Fibroblast of mammary gland (primary cell): ENCODE results near the gene PCDHGB6.
A peak's percentile ranks its signal among the peaks of the same experiment; 100 is the strongest.
"Not testable (repeated sequence)": the region's sequence is repeated elsewhere in the genome, so short reads cannot be mapped to it uniquely, and the experiment has no call there.

Experiments
- DNase-seq: peaks from one replicate; pipeline ENCODE4 v3.0.0-alpha.2; 2010; ENCODE audit warnings: low read depth
- H3K4me3 ChIP-seq: 2 replicates; pipeline ENCODE4 v1.5.1; 2011; ENCODE audit warnings: low read depth, mild to moderate bottlenecking, low read length, moderate library complexity; ENCODE audit not compliant: control insufficient read depth
- TF ChIP-seq, protein P1 (sequence below): conservative IDR thresholded peaks from 2 replicates; pipeline ENCODE4 v1.5.1; 2011; ENCODE audit warnings: low read depth, low read length, inconsistent platforms; ENCODE audit not compliant: control insufficient read depth, insufficient read depth

The PCDHGB6 gene

DNA sequence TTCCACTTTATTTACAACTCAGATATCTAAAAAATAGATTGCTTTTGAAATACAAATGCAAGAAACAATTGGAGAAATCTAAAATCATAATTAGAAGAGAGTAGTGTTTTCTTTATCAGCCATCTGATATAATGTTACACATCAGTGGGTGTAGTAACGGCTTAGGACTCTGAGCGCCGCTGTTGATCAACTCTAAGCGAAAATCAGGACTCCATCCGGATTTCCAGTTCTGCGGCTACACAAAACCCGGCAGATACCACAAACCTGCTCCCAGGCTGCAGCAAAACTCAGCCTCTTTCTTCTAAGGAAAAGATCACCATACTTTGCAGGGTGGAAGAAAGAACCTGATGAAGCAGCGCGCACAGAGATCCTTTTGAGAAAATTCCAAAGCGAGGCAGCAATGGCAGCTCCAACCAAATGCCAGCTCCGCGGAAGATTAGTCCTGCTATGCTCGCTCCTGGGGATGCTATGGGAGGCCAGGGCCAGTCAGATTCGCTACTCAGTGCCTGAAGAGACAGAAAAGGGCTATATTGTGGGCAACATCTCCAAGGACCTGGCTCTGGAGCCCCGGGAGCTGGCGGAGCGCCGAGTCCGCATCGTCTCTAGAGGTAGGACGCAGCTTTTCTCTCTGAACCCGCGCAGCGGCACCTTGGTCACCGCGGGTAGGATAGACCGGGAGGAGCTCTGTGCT is 5.1 kb upstream of the PCDHGB6 start, which contains the start of gene PCDHGA9:
Gene PCDHGA9, plus strand, starts transcription at position 226 of the 691 bp plus-strand sequence. Its CDS starts 175 bp downstream, at position 401.
- peak; percentile 57 for DNase-seq
- H3K4me3 ChIP-seq = peak within 1 kb of the TSS; percentile 37
- TF ChIP-seq, protein P1, sequence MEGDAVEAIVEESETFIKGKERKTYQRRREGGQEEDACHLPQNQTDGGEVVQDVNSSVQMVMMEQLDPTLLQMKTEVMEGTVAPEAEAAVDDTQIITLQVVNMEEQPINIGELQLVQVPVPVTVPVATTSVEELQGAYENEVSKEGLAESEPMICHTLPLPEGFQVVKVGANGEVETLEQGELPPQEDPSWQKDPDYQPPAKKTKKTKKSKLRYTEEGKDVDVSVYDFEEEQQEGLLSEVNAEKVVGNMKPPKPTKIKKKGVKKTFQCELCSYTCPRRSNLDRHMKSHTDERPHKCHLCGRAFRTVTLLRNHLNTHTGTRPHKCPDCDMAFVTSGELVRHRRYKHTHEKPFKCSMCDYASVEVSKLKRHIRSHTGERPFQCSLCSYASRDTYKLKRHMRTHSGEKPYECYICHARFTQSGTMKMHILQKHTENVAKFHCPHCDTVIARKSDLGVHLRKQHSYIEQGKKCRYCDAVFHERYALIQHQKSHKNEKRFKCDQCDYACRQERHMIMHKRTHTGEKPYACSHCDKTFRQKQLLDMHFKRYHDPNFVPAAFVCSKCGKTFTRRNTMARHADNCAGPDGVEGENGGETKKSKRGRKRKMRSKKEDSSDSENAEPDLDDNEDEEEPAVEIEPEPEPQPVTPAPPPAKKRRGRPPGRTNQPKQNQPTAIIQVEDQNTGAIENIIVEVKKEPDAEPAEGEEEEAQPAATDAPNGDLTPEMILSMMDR = peak; percentile 60

DNA sequence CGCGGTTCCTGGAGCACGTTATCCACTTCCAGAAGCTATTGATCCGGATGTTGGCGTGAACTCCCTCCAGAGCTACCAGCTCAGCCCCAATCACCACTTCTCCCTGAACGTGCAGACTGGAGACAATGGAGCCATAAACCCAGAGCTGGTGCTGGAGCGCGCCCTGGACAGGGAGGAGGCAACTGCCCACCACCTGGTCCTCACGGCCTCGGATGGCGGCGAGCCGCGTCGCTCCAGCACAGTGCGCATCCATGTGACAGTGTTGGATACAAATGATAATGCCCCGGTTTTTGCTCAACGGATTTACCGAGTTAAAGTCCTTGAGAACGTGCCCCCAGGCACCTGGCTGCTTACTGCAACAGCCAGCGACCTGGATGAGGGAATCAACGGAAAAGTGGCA is 4.4 kb upstream of the PCDHGB6 start:
- H3K4me3 ChIP-seq = no peak overlapping the region
- TF ChIP-seq, protein P1 = no peak

DNA sequence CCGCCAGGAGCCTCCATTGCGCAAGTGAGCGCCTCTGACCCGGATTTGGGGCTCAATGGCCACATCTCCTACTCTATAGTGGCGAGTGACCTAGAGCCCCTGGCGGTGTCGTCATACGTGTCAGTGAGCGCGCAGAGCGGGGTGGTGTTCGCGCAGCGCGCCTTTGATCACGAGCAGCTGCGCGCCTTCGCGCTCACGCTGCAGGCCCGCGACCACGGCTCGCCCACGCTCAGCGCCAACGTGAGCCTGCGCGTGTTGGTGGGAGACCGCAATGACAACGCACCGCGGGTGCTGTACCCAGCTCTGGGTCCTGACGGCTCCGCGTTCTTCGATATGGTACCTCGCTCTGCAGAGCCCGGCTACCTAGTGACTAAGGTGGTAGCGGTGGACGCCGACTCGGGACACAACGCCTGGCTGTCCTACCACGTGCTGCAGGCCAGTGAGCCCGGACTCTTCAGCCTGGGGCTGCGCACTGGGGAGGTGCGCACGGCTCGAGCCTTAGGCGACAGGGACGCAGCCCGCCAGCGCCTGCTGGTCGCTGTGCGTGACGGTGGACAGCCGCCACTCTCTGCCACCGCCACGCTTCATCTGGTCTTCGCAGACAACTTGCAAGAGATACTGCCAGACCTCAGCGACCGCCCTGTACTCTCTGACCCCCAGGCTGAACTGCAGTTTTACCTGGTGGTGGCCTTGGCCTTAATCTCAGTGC is 1.9 kb downstream of the PCDHGB6 start:
- no peak for DNase-seq
- TF ChIP-seq, protein P1 = no peak
- H3K4me3 ChIP-seq = no peak overlapping the region

More for the DNA sequence above, 4.4 kb upstream of the PCDHGB6 start:
- no peak for DNase-seq

DNA sequence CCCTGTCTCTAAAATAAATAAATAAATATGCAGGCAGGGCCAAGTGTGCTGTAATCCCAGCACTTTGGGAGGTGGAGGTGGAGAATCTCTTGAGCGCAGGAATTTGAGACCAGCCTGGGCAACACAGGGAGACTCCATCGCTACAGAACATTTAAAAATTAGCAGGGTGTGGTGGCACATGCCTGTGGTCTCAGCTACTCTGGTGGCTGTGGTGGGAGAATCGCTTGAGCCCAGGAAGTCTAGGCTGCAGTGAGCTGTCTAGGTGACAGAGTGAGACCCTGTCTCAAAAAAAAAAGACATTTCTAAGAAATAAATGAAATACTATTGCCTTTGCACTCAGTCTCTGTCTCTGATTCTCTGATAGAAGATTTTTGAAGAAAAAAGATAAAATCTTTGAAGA is 3.8 kb downstream of the PCDHGB6 start:
- TF ChIP-seq, protein P1 = no peak
- no peak for DNase-seq

DNA sequence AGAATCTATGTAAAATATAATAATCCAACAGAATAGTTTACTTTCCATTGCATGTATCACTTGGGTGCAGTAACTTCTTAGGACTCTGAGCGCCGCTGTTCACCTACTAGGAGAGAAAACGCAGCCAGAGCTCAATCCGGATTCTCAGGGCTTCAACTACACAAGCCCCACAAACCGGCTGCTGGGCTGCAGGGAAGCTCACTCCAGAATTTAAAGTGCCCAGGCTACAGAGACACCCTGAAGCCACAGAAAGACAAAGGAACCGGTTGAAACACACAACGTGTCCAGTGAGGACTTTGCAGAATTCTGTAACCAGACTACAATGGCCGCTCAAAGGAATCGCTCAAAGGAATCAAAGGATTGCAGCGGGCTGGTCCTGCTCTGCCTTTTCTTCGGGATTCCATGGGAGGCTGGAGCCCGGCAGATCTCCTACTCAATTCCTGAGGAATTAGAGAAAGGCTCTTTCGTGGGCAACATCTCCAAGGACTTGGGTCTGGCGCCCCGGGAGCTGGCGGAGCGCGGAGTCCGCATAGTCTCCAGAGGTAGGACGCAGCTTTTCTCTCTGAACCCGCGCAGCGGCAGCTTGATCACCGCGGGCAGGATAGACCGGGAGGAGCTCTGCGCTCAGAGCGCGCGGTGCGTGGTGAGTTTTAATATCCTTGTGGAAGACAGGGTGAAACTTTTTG is 5.2 kb downstream of the PCDHGB6 start, which contains the start of gene PCDHGA10:
Gene PCDHGA10, plus strand, starts transcription at position 134 of the 686 bp plus-strand sequence. Its CDS starts 189 bp downstream, at position 323.
- peak; percentile 80 for DNase-seq
- peak within 1 kb of the TSS; percentile 58 for H3K4me3 ChIP-seq
- TF ChIP-seq, protein P1 = peak; percentile 76

More for the DNA sequence above, 3.8 kb downstream of the PCDHGB6 start:
- no peak overlapping the region for H3K4me3 ChIP-seq

DNA sequence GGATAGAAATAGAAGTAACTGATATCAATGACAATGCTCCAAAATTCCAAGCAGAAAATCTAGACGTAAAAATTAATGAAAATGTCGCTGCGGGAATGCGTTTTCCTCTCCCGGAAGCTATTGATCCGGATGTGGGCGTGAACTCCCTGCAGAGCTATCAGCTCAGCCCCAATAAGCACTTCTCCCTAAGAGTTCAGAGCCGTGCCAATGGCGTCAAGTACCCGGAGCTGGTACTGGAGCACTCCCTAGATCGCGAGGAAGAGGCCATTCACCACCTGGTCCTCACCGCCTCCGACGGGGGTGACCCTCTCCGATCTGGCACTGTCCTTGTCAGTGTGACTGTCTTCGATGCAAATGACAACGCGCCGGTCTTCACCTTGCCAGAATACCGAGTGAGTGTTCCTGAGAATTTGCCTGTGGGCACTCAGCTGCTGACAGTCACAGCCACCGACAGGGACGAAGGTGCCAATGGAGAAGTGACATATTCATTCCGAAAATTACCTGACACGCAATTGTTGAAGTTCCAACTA is 5.8 kb downstream of the PCDHGB6 start:
- H3K4me3 ChIP-seq = peak overlapping the region; percentile 58
- DNase-seq = no peak
- TF ChIP-seq, protein P1 = no peak

DNA sequence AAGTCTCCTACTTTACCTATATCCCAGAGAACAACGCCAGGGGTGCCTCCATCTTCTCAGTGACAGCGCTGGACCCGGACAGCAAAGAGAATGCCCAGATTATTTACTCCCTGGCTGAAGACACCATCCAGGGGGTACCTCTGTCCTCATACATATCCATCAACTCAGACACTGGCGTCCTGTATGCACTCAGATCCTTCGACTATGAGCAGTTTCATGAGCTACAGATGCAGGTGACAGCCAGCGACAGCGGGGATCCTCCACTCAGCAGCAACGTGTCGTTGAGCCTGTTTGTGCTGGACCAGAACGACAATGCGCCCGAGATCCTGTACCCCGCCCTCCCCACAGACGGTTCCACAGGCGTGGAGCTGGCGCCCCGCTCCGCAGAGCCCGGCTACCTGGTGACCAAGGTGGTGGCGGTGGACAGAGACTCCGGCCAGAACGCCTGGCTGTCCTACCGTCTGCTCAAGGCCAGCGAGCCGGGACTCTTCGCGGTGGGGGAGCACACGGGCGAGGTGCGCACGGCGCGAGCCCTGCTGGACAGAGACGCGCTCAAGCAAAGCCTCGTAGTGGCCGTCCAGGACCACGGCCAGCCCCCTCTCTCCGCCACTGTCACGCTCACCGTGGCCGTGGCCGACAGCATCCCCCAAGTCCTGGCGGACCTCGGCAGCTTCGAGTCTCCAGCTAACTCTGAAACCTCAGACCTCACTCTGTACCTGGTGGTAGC is 6.9 kb downstream of the PCDHGB6 start:
- DNase-seq, H3K4me3 ChIP-seq: not testable (repeated sequence)

DNA sequence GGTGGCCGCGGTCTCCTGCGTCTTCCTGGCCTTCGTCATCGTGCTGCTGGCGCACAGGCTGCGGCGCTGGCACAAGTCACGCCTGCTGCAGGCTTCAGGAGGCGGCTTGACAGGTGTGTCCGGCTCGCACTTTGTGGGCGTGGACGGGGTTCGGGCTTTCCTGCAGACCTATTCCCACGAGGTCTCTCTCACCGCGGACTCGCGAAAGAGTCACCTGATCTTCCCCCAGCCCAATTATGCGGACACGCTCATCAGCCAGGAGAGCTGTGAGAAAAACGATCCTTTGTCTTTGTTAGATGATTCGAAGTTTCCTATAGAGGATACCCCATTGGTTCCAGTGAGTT is 7.4 kb downstream of the PCDHGB6 start:
- not testable (repeated sequence) for H3K4me3 ChIP-seq, DNase-seq
